A204.1 (cell line): ENCODE measurements around the gene CDH2.
"Not testable (repeated sequence)": the region's sequence is repeated elsewhere in the genome, so short reads cannot be mapped to it uniquely, and the experiment has no call there.

Experiments
- FAIRE-seq: peaks from 2 replicates; lab custom pipeline; 2012; peaks lifted over from hg19 to GRCh38; lab: Jason Lieb, UNC

CDH2 gene

GRCh38 chr18:27985832-27986231 is 191.1 kb downstream of the CDH2 start:
- FAIRE-seq: no peak

- FAIRE-seq: no peak
Measured at GRCh38 chr18:27983780-27984179, 193.2 kb downstream of the CDH2 start.

GRCh38 chr18:27976806-27977408 is 200.0 kb downstream of the CDH2 start:
- FAIRE-seq: no peak

GRCh38 chr18:27970321-27970720 is 206.6 kb downstream of the CDH2 start:
- no peak for FAIRE-seq

GRCh38 chr18:27969206-27969605 is 207.7 kb downstream of the CDH2 start:
- no peak for FAIRE-seq

GRCh38 chr18:27967913-27968824 is 208.8 kb downstream of the CDH2 start:
- FAIRE-seq: no peak

- FAIRE-seq: no peak
Measured at GRCh38 chr18:27966881-27967280, 210.0 kb downstream of the CDH2 start.

- no peak for FAIRE-seq
Measured at GRCh38 chr18:27964811-27965210, 212.1 kb downstream of the CDH2 start.

- FAIRE-seq: no peak
Measured at GRCh38 chr18:27959101-27959500, 217.8 kb downstream of the CDH2 start.

GRCh38 chr18:27956001-27956640 is 220.8 kb downstream of the CDH2 start:
- FAIRE-seq: no peak

- FAIRE-seq: no peak
Measured at GRCh38 chr18:27954226-27954625, 222.7 kb downstream of the CDH2 start.

GRCh38 chr18:27952741-27953140 is 224.2 kb downstream of the CDH2 start:
- FAIRE-seq: no peak

GRCh38 chr18:27950648-27951228 is 226.2 kb downstream of the CDH2 start:
- no peak for FAIRE-seq

GRCh38 chr18:27948986-27949385 is 227.9 kb downstream of the CDH2 start:
- no peak for FAIRE-seq

GRCh38 chr18:27942706-27943105 is 234.2 kb downstream of the CDH2 start:
- no peak for FAIRE-seq

- FAIRE-seq: no peak
Measured at GRCh38 chr18:27931535-27931934, 245.4 kb downstream of the CDH2 start.

GRCh38 chr18:27922780-27923179 is 254.2 kb downstream of the CDH2 start:
- FAIRE-seq: no peak

- FAIRE-seq: no peak
Measured at GRCh38 chr18:27921904-27922751, 254.8 kb downstream of the CDH2 start.

GRCh38 chr18:27921392-27921791 is 255.5 kb downstream of the CDH2 start:
- FAIRE-seq: no peak

- FAIRE-seq: no peak
Measured at GRCh38 chr18:27920836-27921235, 256.1 kb downstream of the CDH2 start.

GRCh38 chr18:27906189-27906588 is 270.7 kb downstream of the CDH2 start:
- not testable (repeated sequence) for FAIRE-seq

- FAIRE-seq: no peak
Measured at GRCh38 chr18:27903906-27904305, 273.0 kb downstream of the CDH2 start.
